H1 (cell line): ENCODE measurements around the gene ZNF148. TPM values are rescaled to one million over a fixed set of nuclear protein-coding genes. Genes with fewer than 3 reads are reported as not detected.

ENCODE experiments used
- CTCF ChIA-PET: fragments of 300-600 bp; sonication (Branson Sonifier 250); formaldehyde crosslinking; loops from one replicate; lab custom pipeline; 2021; ENCODE audit not compliant: partially characterized antibody; lab: Charles Lee
- POLR2A ChIA-PET: fragments of 300-600 bp; sonication (Branson Sonifier 250); formaldehyde crosslinking; loops from one replicate; lab custom pipeline; 2021; ENCODE audit warnings: inconsistent platforms; ENCODE audit not compliant: partially characterized antibody; lab: Charles Lee
- DNase-seq, 2 experiments: peaks; one replicate each; pipeline versions ENCODE4 v3.0.0 to v3.0.0-alpha.2; 2010 to 2022; ENCODE audit warnings: low spot score in 2 of 2, low read depth in 1 of 2, mixed read lengths in 1 of 2
- FAIRE-seq: peaks from 2 replicates; lab custom pipeline; 2011; peaks lifted over from hg19 to GRCh38; lab: Jason Lieb, UNC
- H2AFZ ChIP-seq: 2 replicates; pipeline ENCODE4 v1.8.1; 2012; ENCODE audit warnings: low read length, inconsistent platforms
- H2AK5ac ChIP-seq: 2 replicates; pipeline ENCODE4 v1.6.1; 2013; ENCODE audit warnings: low read depth, low read length
- H2BK120ac ChIP-seq: replicated peaks from 2 replicates; pipeline ENCODE3; 2013; ENCODE audit warnings: low read depth, low read length, inconsistent platforms
- H2BK12ac ChIP-seq: 2 replicates; pipeline ENCODE4 v1.6.1; 2013; ENCODE audit warnings: low read depth, low read length
- H2BK15ac ChIP-seq: 2 replicates; pipeline ENCODE4 v1.6.1; 2013; ENCODE audit warnings: low read length
- H2BK20ac ChIP-seq: 2 replicates; pipeline ENCODE4 v1.6.1; 2013; ENCODE audit warnings: low read length
- H2BK5ac ChIP-seq: 2 replicates; pipeline ENCODE4 v1.6.1; 2013; ENCODE audit warnings: low read depth, low read length
- H3K14ac ChIP-seq: 2 replicates; pipeline ENCODE4 v1.6.1; 2013; ENCODE audit warnings: inconsistent platforms; ENCODE audit not compliant: insufficient read length
- H3K18ac ChIP-seq: 2 replicates; pipeline ENCODE4 v1.6.1; 2013; ENCODE audit warnings: low read length; ENCODE audit errors: extremely low read depth
- H3K23ac ChIP-seq: 2 replicates; pipeline ENCODE4 v1.6.1; 2013; ENCODE audit warnings: inconsistent platforms; ENCODE audit not compliant: insufficient read length
- H3K23me2 ChIP-seq: 2 replicates; pipeline ENCODE4 v1.6.1; 2013; ENCODE audit warnings: low read depth, low read length
- H3K27ac ChIP-seq: 2 replicates; pipeline ENCODE4 v1.6.1; 2011; ENCODE audit warnings: low read depth, low read length, inconsistent platforms
- H3K27me3 ChIP-seq, 4 experiments: replicated peaks in 1 of 4; 1 replicate in 1 of 4; 2 replicates in 3 of 4; pipeline versions ENCODE4 v1.6.1 to v1.8.1; 2011 to 2013; ENCODE audit warnings: low read length in 3 of 4, mild to moderate bottlenecking in 3 of 4, inconsistent platforms in 2 of 4, mixed read lengths in 2 of 4, moderate library complexity in 1 of 4; ENCODE audit not compliant: control insufficient read depth in 3 of 4, insufficient read depth in 3 of 4; ENCODE audit errors: extremely low read depth in 1 of 4
- H3K36me3 ChIP-seq, 4 experiments: 2 replicates each; pipeline versions ENCODE4 v1.6.1 to v1.8.1; 2011 to 2013; ENCODE audit warnings: mild to moderate bottlenecking in 4 of 4, low read length in 3 of 4, moderate library complexity in 2 of 4, control low read depth in 1 of 4, inconsistent platforms in 1 of 4; ENCODE audit not compliant: insufficient read depth in 4 of 4, control insufficient read depth in 2 of 4
- H3K4ac ChIP-seq: replicated peaks from 2 replicates; pipeline ENCODE3; 2013; ENCODE audit warnings: low read length, low read depth, mixed read lengths, inconsistent platforms; ENCODE audit not compliant: insufficient read length
- H3K4me1 ChIP-seq, 4 experiments: replicated peaks in 1 of 4; 1 replicate in 1 of 4; 2 replicates in 3 of 4; pipeline versions ENCODE4 v1.6.1 to v1.8.1; 2011 to 2013; ENCODE audit warnings: low read length in 3 of 4, inconsistent platforms in 2 of 4, mixed read lengths in 1 of 4; ENCODE audit not compliant: insufficient read depth in 4 of 4, control insufficient read depth in 3 of 4
- H3K4me2 ChIP-seq, 2 experiments: 2 replicates each; pipeline versions ENCODE4 v1.6.1 to v1.8.1; 2011 to 2013; ENCODE audit warnings: low read depth in 2 of 2, low read length in 2 of 2, control low read depth in 1 of 2, inconsistent platforms in 1 of 2, mild to moderate bottlenecking in 1 of 2; ENCODE audit not compliant: insufficient read depth in 1 of 2
- H3K4me3 ChIP-seq, 4 experiments: fragments of 200-600, 300-600 bp in 1 of 4; sonication (generic), shearing (Covaris generic), sonication (Bioruptor Twin) in 1 of 4; 2 replicates each; pipeline versions ENCODE4 v1.5.1 to v1.8.1; 2011 to 2016; ENCODE audit warnings: low read length in 4 of 4, low read depth in 3 of 4, control low read depth in 2 of 4, inconsistent platforms in 2 of 4, mild to moderate bottlenecking in 2 of 4, mixed read lengths in 1 of 4, moderate library complexity in 1 of 4; ENCODE audit not compliant: insufficient read depth in 2 of 4; ENCODE audit errors: extremely low read depth in 1 of 4
- H3K56ac ChIP-seq: replicated peaks from 2 replicates; pipeline ENCODE3; 2013; ENCODE audit warnings: low read depth, mild to moderate bottlenecking, mixed read lengths, low read length, inconsistent platforms; ENCODE audit not compliant: insufficient read length
- H3K79me1 ChIP-seq: 2 replicates; pipeline ENCODE4 v1.6.1; 2013; ENCODE audit warnings: low read depth, low read length, control low read depth
- H3K79me2 ChIP-seq, 2 experiments: 2 replicates each; pipeline versions ENCODE4 v1.6.1 to v1.8.1; 2012 to 2013; ENCODE audit warnings: low read length in 2 of 2, mild to moderate bottlenecking in 2 of 2, inconsistent platforms in 1 of 2; ENCODE audit not compliant: insufficient read depth in 2 of 2, control insufficient read depth in 1 of 2
- H3K9ac ChIP-seq, 4 experiments: replicated peaks in 1 of 4; 1 replicate in 1 of 4; 2 replicates in 3 of 4; pipeline versions ENCODE4 v1.6.1 to v1.8.1; 2011 to 2013; ENCODE audit warnings: low read depth in 3 of 4, low read length in 3 of 4, control low read depth in 2 of 4, mild to moderate bottlenecking in 2 of 4, moderate library complexity in 2 of 4, inconsistent platforms in 1 of 4; ENCODE audit errors: extremely low read depth in 1 of 4
- H3K9me3 ChIP-seq, 2 experiments: 2 replicates each; pipeline versions ENCODE4 v1.6.1 to v1.8.1; 2012 to 2013; ENCODE audit warnings: mild to moderate bottlenecking in 2 of 2, moderate library complexity in 2 of 2, control low read depth in 1 of 2, inconsistent platforms in 1 of 2, low read depth in 1 of 2, low read length in 1 of 2, mixed read lengths in 1 of 2; ENCODE audit not compliant: insufficient read depth in 2 of 2
- H4K20me1 ChIP-seq, 2 experiments: replicated peaks in 1 of 2; 2 replicates each; pipeline versions ENCODE3 to v1.8.1; 2011 to 2013; ENCODE audit warnings: inconsistent platforms in 2 of 2, low read length in 2 of 2, mild to moderate bottlenecking in 1 of 2; ENCODE audit not compliant: insufficient read depth in 2 of 2, control insufficient read depth in 1 of 2
- H4K5ac ChIP-seq: 2 replicates; pipeline ENCODE4 v1.6.1; 2013; ENCODE audit warnings: low read length, low read depth, mixed read lengths, inconsistent platforms; ENCODE audit not compliant: insufficient read length
- H4K8ac ChIP-seq: 2 replicates; pipeline ENCODE4 v1.8.0; 2013; ENCODE audit warnings: mild to moderate bottlenecking, moderate library complexity, low read length, inconsistent platforms; ENCODE audit not compliant: insufficient read depth; ENCODE audit errors: extremely low read depth
- H4K91ac ChIP-seq: replicated peaks from 2 replicates; pipeline ENCODE3; 2013; ENCODE audit warnings: low read length, mixed read lengths, inconsistent platforms; ENCODE audit not compliant: insufficient read length
- RAD21 ChIP-seq, 2 experiments: IDR thresholded peaks in 1 of 2; conservative IDR thresholded peaks in 1 of 2; 2 replicates each; pipeline ENCODE4 v1.6.1; 2011; ENCODE audit warnings: low read depth in 2 of 2, low read length in 2 of 2, improper control_type of control experiment in 1 of 2, inconsistent platforms in 1 of 2, mild to moderate bottlenecking in 1 of 2, moderate library complexity in 1 of 2
- SUZ12 ChIP-seq: fragments of 200-600 bp; sonication (generic); IDR thresholded peaks from 2 replicates; pipeline ENCODE4 v1.6.1; 2012; ENCODE audit warnings: mild to moderate bottlenecking, inconsistent platforms, low read length, moderate library complexity, mixed read lengths
- WGBS, 2 experiments: shearing (Covaris generic) in 1 of 2; methylation state at CpG; one replicate each; pipeline versions ENCODE4 v1.1.6 to v1.1.7; 2013 to 2015; ENCODE audit warnings: low lambda C conversion rate in 2 of 2, mixed read lengths in 2 of 2, inconsistent platforms in 1 of 2, low coverage in 1 of 2, missing lambda C conversion rate in 1 of 2; ENCODE audit not compliant: insufficient replicate concordance in 2 of 2, insufficient coverage in 1 of 2, insufficient read length in 1 of 2; ENCODE audit errors: extremely low coverage in 1 of 2, missing lambda C conversion rate in 1 of 2; 5-methylcytosine and 5-hydroxymethylcytosine counted together
- polyA plus RNA-seq, 7 experiments: library from polyadenylated mRNA; depleted of rRNA in 3 of 7; stranded (reverse) in 5 of 7; unstranded in 2 of 7; fragments of >200 nt in 5 of 7; fragments of 200-250 nt in 2 of 7; gene quantifications; 1 replicate in 5 of 7; 2 replicates in 1 of 7; 4 replicates in 1 of 7; pipeline versions ENCODE4 v1.2.1 to v1.2.3, GENCODE V29; 2011 to 2013; ENCODE audit warnings: missing spikeins in 2 of 7, mixed read lengths in 2 of 7
- total RNA-seq: library from RNA; stranded (reverse); fragmentation: NEBNext Ultra II Directional; extraction: Animal tissue kit (Norgen Biotek cat#: 25700); gene quantifications from 2 replicates; pipeline ENCODE4 v1.2.1, GENCODE V29; 2021

ZNF148 gene
- total and polyA plus RNA-seq, 2 of the 8 experiments (the other 6 are each of a cell fraction or from before 2014, with no cell fraction given): 3.7 to 22.6 TPM

GRCh38 chr3:125194849-125195601, 180.1 kb downstream of the ZNF148 start:
- H2BK5ac ChIP-seq: no peak overlapping the region
- no peak overlapping the region for H3K4ac ChIP-seq
- H3K14ac ChIP-seq: no peak overlapping the region
- no peaks in the 10 kb centered on the region for H3K9me3 ChIP-seq
- DNase-seq: no peak
- H3K18ac ChIP-seq: no peak overlapping the region
- H3K4me3 ChIP-seq: no peak overlapping the region
- no peak overlapping the region for H3K23ac ChIP-seq
- no peak overlapping the region for H3K27ac ChIP-seq
- H3K79me1 ChIP-seq: no peaks in the 10 kb centered on the region
- CTCF ChIA-PET: interaction anchor here (0.6 to 3.7 kb wide), 18 partner anchors 8 to 256 kb away, joined by 3 to 19 read pairs (median 4); no protein-coding TSS in a partner anchor
- H2AFZ ChIP-seq: no peak overlapping the region
- H3K56ac ChIP-seq: no peak overlapping the region
- H3K4me1 ChIP-seq: peaks cover 0 to 8% (median 5%) of the 10 kb centered on the region in 4 experiments; a peak in 6 of 7 replicates
- no peaks in the 10 kb centered on the region for H4K20me1 ChIP-seq
- POLR2A ChIA-PET: interaction anchor here (0.6 kb wide), 1 partner anchor 651 kb away, joined by 3 read pairs; no protein-coding TSS in a partner anchor
- no peak overlapping the region for H4K91ac ChIP-seq
- TF ChIP-seq RAD21 (IDR thresholded peaks at IDR 0.05 in 1 of 2, conservative IDR thresholded peaks at IDR 0.05 in 1 of 2; ENCODE audit: low read depth in 2 of 2, low read length in 2 of 2): peak in 1 of 2 experiments; percentile 10; a peak in 1 of 4 replicates
- no peak for TF ChIP-seq SUZ12
- TF ChIP-seq, all 59 proteins: peak for 1
- Histone ChIP-seq H4K5ac (no peak overlapping the region), H3K79me2 (no peaks in the 10 kb centered on the region), H2BK12ac (no peak overlapping the region), H2BK120ac (no peak overlapping the region), H4K8ac (no peak overlapping the region), H3K36me3 (no peaks in the 10 kb centered on the region), H2BK15ac (no peak overlapping the region), H2BK20ac (no peak overlapping the region), H3K4me2 (no peak overlapping the region; a peak in 1 of 4 replicates), H2AK5ac (no peak overlapping the region), H3K9ac (no peak overlapping the region), H3K23me2 (no peaks in the 10 kb centered on the region), H3K27me3 (no peaks in the 10 kb centered on the region)
- WGBS, 2 experiments: 88% methylated on average over 5 of the region's 5 CpGs; no CpG with 5 or more reads in 1 of the 2 experiments
- FAIRE-seq: no peak
